ENCODE measurements around the gene RAF1. TPM values are rescaled to one million over a fixed set of nuclear protein-coding genes. Genes with fewer than 3 reads are reported as not detected.
"Not testable (repeated sequence)": the region's sequence is repeated elsewhere in the genome, so short reads cannot be mapped to it uniquely, and the experiment has no call there.

RAF1 gene
- total RNA-seq, 1 donor from 2014 or later, result 144 TPM

GRCh38 chr3:12681943-12682390, 18.1 kb upstream of the RAF1 start:
- ATAC-seq (peak; percentile 82), DNase-seq (ENCODE audit: missing footprints) (no peak)
- intact Hi-C loops (cut with DNase I), result no loop called here

GRCh38 chr3:12681089-12681942, 17.4 kb upstream of the RAF1 start:
- DNase-seq (ENCODE audit: missing footprints) (no peak), ATAC-seq (no peak)
- intact Hi-C loops (cut with DNase I), result no loop called here

GRCh38 chr3:12679468-12679867, 15.6 kb upstream of the RAF1 start:
- intact Hi-C loops (cut with DNase I), result no loop called here
- ATAC-seq, result peak; percentile 47
- DNase-seq (ENCODE audit: missing footprints), result no peak

GRCh38 chr3:12677616-12678015, 13.7 kb upstream of the RAF1 start:
- ATAC-seq (no peak), DNase-seq (ENCODE audit: missing footprints) (no peak)
- intact Hi-C loops (cut with DNase I), result no loop called here

GRCh38 chr3:12675115-12675810, 11.3 kb upstream of the RAF1 start:
- DNase-seq (ENCODE audit: missing footprints), result no peak
- intact Hi-C loops (cut with DNase I), result no loop called here
- ATAC-seq, result no peak

- ATAC-seq; DNase-seq (ENCODE audit: missing footprints); intact Hi-C loops (cut with DNase I): not testable (repeated sequence)
These were observed 10.2 kb upstream of the RAF1 start for GRCh38 chr3:12673956-12674736.

GRCh38 chr3:12671120-12671450, 7.2 kb upstream of the RAF1 start:
- intact Hi-C loops (cut with DNase I), result no loop called here
- DNase-seq (ENCODE audit: missing footprints) (no peak), ATAC-seq (no peak)

GRCh38 chr3:12670365-12671119, 6.6 kb upstream of the RAF1 start:
- DNase-seq (ENCODE audit: missing footprints) (no peak), ATAC-seq (peak; percentile 80)
- intact Hi-C loops (cut with DNase I), result no loop called here

- intact Hi-C loops (cut with DNase I), result loop anchor here (1.0 to 10.0 kb wide), 5 partner anchors 36 to 509 kb away; partner anchors contain the start of genes MKRN2 and TIMP4
- DNase-seq (ENCODE audit: missing footprints), result peak; percentile 81
- ATAC-seq, result peak; percentile 59
These were observed 449 bp downstream of the RAF1 start for GRCh38 chr3:12663401-12663935.

GRCh38 chr3:12662593-12663400, 1.1 kb downstream of the RAF1 start:
- peak; percentile 8 for ATAC-seq
- no peak for DNase-seq (ENCODE audit: missing footprints)
- intact Hi-C loops (cut with DNase I), result loop anchor here (1.0 to 10.0 kb wide), 5 partner anchors 35 to 508 kb away; partner anchors contain the start of genes MKRN2 and TIMP4

- DNase-seq (ENCODE audit: missing footprints) (no peak), ATAC-seq (no peak)
- intact Hi-C loops (cut with DNase I), result loop anchor here (5.0 to 10.0 kb wide), 4 partner anchors 35 to 507 kb away; partner anchors contain the start of gene TIMP4
These were observed 1.9 kb downstream of the RAF1 start for GRCh38 chr3:12661926-12662592.

GRCh38 chr3:12661375-12661774, 2.5 kb downstream of the RAF1 start:
- intact Hi-C loops (cut with DNase I), result loop anchor here (5.0 to 10.0 kb wide), 4 partner anchors 34 to 507 kb away; partner anchors contain the start of gene TIMP4
- ATAC-seq; DNase-seq (ENCODE audit: missing footprints): not testable (repeated sequence)

- ATAC-seq, result no peak
- intact Hi-C loops (cut with DNase I), result loop anchor here (5.0 to 10.0 kb wide), 4 partner anchors 33 to 505 kb away; partner anchors contain the start of gene TIMP4
- no peak for DNase-seq (ENCODE audit: missing footprints)
These were observed 3.7 kb downstream of the RAF1 start for GRCh38 chr3:12660196-12660595.

- no peak for ATAC-seq
- DNase-seq (ENCODE audit: missing footprints), result no peak
- intact Hi-C loops (cut with DNase I), result loop anchor here (5.0 to 10.0 kb wide), 4 partner anchors 32 to 505 kb away; partner anchors contain the start of gene TIMP4
These were observed 4.5 kb downstream of the RAF1 start for GRCh38 chr3:12659316-12660015.

GRCh38 chr3:12658593-12659058, 5.3 kb downstream of the RAF1 start:
- ATAC-seq (no peak), DNase-seq (ENCODE audit: missing footprints) (no peak)
- intact Hi-C loops (cut with DNase I), result no loop called here

GRCh38 chr3:12656850-12657249, 7.1 kb downstream of the RAF1 start:
- no peak for DNase-seq (ENCODE audit: missing footprints)
- intact Hi-C loops (cut with DNase I), result no loop called here
- ATAC-seq, result no peak

All from Right ventricle myocardium inferior (tissue), 1 donor.